Stimulated activated naive CD8-positive, alpha-beta T cell treated with anti-CD3 and anti-CD28 coated beads, Interleukin-15, Interleukin-2, amounts not matched to agents 100 U/mL and 50 U/mL, for 24 hours (primary cell): ENCODE data around the gene PLEKHG7.

ENCODE experiments used
- ATAC-seq: fragments of 150-1000 bp; cut with Tn5 transposase; one replicate; pipeline ENCODE4 v1.10.0; 2021
- DNase-seq: peaks from one replicate; pipeline ENCODE4 v3.0.0; 2021

PLEKHG7 gene

DNA sequence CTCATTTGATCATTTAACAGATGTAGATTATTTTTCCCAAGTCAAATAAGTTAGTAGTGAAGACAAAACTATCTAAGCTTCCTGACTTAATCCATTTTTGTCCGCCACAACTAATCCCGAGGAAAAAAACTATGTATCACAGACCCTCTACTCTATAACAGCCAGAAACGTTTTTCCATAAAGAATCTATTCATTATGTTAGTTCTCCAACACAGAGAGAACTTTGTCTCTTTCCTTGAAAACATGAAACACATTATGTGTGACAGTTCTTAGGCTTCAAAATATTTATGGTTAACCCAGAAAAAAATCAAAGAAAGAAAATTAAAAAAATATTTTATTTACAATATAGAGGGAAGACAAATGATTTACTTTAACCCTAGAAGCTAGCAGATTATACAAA is 100.1 kb downstream of the PLEKHG7 start:
- DNase-seq (no peak), ATAC-seq (no peak)

GRCh38 chr12:92803903-92804302 is 101.1 kb downstream of the PLEKHG7 start:
- no peak for ATAC-seq
- no peak for DNase-seq

DNA sequence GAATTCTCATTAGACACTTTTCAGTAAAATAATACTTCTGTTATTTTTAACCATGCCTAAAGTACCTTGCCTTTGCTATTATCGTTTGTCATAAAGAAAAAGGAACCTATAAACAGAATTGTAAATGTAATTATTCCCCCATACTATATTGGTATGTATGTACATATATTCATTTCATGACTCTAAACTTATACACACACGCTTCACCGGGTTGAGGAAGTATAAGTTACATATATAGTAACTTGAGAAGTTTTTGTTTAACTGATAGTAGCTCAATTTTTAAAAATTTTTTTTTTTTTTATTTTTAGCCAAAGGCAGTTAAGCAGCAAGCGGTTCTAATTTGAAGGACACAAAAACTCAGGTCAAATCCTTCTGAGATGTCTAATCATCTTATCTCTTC is 107.6 kb downstream of the PLEKHG7 start:
- no peak for DNase-seq
- no peak for ATAC-seq

GRCh38 chr12:92814584-92814983 is 111.8 kb downstream of the PLEKHG7 start:
- DNase-seq: no peak
- no peak for ATAC-seq

DNA sequence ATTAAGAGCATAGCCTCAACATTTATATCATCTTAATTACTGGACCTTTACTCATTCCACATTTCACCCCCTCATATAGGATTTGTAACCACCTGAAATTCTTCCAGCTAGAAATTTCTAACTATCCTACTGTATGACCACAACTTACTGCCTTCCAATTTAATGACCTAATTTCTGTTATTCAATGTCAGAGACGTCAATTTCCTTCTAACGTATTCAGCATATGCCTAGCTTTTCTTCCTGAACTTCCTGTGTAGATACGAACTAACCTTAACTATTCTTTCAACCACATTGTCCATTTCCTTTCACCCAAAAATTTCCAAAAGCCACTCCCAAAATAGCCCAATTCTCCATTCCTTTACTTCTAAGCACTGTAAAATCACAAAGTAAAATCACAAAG is 118.4 kb downstream of the PLEKHG7 start:
- DNase-seq: no peak
- no peak for ATAC-seq
